Measurements from ENCODE around the gene CD3G.

GRCh38 chr11:118341261-118341660, 2.9 kb upstream of the CD3G start:
- TF ChIP-seq EZH2 (IDR thresholded peaks at IDR 0.05; ENCODE audit: insufficient read depth, poor library complexity, severe bottlenecking) (no peak), EZH2phosphoT487 (IDR thresholded peaks at IDR 0.05; ENCODE audit: insufficient read depth, low read depth) (no peak)

Data from GM23248 (cell line).